Stimulated activated CD4-positive, alpha-beta T cell treated with anti-CD3 and anti-CD28 coated beads, TNF-alpha, amount 100 ng/mL, for 24 hours (primary cell): ENCODE data around the gene ZXDC.

Experiments
- DNase-seq, 3 experiments: peaks; one replicate each; pipeline ENCODE4 v3.0.0-alpha.2; 2020; ENCODE audit warnings: low read depth in 3 of 3

ZXDC gene

DNA sequence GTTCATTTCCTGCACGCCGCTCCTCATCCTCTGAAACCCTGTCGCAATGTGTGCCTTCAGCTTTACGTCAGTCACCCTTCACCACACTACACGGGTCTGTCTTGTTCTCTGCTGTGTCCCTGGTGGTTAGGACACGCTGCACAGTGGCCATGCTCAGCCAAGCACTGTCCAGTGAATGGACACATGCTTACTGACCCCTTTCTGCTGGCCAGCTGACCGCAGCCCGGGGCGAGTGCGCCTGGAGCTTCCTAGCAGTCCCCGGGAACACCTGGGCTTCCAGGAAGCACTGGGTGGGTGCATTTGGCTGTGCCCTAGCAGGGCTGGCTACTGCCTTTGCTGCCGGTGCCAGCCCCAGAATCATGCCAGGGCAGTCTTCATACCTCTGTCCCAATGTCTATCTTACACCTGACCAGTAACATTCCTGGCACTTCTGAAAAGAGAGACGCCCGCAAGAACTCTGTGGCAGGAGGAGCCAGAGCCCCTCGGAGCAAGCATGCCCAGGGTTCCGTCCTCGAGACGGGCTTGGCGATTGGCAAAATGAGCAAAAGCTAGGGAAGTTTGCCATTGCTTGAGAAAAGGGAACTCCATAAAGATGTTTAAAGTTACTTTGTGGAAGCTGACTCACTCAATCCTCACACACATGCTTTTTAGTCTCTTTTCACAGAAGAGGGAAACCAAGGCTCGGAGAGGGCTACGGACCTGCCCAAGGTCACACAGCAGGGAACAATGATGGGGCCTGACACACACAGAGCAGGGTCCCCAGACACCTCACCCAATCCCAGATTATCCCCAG lies 15.7 kb upstream of the ZXDC start:
- no peak for DNase-seq

DNA sequence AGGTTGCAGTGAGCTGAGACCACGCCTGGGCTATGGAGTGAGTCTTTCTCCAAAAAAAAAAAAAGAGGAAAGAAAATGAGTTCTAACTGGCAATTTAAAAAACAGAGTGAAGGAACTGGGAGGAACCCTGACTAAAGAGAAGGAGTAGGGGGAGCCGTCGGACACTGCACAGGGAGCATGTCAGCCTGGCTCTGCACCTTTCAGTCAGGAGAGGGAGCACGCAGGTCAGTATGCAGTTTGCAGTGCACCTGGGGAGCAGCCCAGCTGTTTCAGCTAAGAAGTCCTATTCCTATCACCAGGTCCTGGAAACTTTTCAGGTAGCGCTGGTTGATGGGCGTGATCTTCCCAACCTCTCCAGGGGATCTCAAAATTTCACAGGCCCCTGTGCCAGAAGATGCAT lies 14.9 kb upstream of the ZXDC start:
- DNase-seq = no peak

DNA sequence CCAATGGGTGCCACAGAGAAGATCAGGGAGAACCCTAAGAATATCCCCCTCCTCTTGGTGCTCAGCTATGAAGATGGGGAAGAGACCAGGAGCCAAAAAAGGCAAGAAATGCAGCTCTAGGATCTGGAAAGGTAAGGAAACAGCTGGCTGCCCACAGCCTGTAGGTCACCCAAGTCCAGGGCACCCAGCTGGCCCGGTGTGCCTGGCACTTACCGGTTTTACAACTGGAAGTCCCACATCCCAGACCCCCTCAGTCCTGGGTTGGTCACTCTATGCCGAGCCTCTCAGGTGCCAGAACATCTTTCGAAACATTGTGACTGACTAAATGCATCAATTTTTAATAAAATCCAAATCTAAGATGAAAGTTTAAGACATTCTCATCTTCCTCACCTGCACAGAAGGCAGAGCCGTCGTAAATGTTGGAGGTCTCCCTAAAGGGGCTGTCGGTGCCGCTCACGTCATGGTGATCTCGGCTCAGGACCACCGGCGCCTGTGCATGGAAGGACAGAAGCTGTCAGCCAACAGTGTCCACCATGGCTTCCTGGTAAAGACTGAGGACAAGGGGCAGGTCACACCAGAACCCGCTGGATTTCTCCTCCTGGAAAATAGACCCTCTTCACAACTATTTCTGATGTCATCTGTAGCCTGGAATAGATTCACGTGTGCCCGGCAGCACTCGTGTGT lies 13.3 kb upstream of the ZXDC start:
- DNase-seq = no peak

DNA sequence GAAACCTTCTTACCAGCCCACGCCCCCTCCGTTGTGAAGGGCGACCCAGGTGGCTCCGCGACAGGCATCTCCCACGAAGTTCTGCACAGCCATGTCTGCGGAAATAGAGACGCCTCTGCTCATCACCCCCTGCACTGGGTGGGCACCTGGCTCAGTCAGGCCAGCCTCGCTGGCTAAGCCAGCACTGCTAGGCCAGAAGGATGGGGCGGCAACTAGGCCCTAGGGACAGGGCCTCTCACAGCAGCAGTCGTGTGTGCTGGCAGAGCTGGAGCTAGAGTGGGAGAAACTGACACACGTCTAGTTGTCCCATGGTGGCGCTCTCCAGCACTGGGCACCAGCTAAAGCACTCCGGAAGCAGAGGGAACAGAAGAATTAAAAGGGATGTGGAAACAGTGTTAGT lies 12.5 kb upstream of the ZXDC start:
- DNase-seq = no peak

DNA sequence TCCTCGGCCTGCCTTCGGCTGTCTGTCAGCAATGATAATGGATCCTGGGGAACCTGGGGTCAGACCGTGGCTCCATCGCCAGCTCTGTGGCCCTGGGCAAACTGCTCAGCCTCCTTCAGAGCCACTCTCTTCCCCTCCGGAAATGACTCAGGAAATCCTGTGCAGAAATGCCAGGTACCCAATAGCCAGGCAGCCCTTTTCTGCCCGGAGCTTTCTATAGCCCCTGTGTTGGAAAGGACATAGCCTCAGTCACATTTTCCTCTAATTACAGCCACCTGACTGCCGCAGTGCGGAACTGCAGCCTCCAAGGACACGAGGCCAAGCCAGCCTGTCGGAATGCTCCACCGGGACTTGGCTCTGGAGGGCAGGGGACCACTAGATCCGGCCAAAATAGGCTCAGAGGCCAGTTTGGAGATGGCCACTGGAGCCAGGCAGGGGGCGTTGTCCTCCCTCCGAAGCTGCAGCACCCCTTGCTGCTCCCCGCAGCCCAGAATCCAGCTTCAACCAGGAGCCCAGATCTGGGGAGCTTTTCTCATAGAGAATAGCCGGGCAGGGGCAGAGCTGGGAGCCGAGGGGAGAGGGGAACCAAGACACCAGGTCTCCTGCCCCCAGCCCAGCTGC lies 11.6 kb upstream of the ZXDC start:
- no peak for DNase-seq

DNA sequence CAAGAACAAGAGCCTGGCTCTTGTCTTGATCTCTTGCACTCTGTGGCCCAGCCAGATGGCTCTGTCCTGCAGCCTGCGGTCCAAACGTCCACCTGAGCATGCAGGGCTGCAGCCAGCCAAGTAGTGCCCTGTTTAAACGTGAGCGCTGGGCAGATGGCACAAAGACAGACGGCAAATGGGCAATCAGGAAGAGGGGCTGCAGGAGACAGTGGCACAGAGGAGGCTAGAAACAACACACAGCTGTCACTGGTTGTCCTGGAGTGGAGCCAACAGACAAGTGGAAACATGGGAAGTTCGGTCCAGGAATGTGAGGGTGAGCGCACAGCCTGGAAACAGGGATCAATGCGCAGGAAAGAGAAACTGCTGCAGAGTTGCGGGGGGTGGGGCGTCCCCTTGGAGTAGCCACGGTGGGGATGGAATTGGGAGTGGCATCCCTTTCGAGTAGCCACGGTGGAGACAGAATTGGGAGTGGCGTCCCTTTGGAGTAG lies 10.7 kb upstream of the ZXDC start:
- DNase-seq = no peak

DNA sequence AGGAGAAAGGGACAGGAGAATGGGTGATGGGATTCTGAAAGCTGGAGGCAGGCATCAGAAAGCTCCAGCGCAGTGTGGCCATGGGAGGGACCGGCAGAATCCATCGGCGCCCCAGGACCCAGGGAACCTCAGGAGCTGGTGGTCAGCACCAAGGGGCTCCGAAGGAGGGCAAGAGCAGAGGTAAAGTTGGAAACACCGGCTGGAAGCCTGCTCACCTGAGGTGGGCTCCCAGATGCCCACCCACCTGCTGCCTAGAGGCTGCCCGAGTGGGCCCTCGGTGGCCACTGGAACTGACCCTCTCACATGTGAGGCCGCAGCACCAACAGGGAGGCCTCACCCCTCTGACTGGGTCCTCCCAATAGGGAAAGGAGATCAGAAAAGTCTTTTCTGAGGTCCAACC lies 10.3 kb upstream of the ZXDC start:
- no peak for DNase-seq

DNA sequence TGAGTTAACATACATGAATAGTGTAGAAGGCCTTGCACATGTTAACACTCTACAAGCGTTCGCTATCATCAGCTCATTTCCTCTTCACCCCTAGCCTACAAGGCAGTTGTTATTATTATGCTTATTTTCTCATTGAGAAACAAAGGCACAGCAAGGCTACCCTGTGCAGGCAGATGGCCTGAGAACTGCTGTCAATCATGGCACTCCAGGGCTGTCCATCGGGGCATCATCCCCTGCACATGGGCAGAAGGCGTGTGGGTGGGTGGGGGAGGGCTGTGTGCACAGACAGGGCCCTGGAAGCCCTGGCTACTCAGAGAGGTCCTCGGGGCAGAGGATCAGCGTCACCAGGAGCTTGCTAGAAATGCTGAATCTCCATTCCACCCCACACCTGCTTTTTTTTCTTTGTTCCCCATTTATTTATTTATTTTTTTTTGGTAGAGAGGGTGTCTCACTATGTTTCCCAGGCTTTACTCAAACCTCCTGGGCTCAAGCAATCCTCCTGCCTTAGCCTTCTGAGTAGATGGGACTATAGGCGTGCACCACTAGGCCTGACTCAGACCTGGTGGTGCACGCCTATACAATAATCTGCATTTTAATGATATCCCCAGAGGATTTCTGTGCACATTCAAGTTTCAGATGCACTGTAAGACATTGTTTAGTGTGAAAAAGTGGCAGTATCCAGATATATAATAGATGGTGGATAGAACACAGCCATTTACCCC lies 9.6 kb upstream of the ZXDC start:
- DNase-seq = no peak

DNA sequence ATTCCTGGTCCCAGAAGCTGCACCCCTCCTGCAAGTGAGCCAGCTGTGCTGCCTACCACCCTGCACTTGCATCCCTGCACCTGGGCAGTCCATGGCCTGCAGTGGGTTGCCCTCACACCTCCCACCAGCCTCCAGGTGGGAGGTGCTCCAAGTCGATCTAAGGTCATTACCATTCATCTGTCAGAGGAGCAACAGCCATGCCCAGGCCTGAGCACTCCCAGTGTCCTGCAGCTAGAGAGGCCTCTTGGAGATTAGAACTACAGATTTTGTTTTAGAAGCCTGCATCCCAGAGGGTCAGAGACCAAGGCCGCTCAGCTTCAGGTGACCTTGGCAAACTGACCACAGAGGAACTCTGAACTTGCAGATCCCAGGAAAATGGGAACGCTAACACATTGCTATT lies 9.0 kb upstream of the ZXDC start:
- DNase-seq = no peak

DNA sequence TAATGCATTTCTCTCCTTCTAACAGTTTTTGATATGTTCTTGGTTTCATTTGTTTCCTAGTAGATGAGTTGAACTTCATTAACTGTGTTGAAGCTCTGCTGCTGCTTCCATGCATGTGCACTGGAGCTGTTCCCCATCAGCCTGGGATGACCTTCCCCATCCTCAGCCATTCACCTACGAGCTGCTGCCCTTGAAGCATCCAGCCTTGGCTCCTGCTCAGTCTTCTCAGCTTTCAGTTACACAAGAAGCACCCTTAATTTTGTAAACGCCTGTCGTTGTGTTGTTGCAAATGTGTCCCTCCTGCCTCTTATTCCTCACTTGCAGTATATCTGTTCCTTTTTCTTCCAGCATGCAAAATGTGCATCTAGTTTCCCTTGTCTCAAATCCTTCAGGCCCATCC lies 8.5 kb upstream of the ZXDC start:
- DNase-seq = no peak

DNA sequence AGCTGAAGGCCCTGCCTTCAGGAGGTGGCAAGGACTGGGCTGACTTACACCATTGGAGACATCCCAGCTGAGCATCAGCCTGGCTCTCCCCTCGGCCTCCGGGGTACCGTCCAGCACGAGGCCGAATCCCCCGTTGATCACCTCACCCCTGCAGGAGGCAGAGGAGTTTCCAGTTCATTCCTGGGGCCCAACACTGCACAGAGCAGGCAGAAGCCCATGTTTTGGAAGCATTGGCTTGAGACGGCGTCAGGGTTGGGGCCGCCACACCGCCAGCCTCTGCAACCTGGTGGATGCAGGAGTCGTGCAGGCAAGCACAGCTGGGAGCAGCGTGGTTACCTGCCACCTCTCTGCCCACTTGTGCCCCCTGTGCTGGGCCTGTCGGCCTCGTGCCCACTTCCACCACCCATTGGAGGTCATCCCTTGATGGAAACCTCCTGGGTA lies 7.7 kb upstream of the ZXDC start:
- DNase-seq = no peak

DNA sequence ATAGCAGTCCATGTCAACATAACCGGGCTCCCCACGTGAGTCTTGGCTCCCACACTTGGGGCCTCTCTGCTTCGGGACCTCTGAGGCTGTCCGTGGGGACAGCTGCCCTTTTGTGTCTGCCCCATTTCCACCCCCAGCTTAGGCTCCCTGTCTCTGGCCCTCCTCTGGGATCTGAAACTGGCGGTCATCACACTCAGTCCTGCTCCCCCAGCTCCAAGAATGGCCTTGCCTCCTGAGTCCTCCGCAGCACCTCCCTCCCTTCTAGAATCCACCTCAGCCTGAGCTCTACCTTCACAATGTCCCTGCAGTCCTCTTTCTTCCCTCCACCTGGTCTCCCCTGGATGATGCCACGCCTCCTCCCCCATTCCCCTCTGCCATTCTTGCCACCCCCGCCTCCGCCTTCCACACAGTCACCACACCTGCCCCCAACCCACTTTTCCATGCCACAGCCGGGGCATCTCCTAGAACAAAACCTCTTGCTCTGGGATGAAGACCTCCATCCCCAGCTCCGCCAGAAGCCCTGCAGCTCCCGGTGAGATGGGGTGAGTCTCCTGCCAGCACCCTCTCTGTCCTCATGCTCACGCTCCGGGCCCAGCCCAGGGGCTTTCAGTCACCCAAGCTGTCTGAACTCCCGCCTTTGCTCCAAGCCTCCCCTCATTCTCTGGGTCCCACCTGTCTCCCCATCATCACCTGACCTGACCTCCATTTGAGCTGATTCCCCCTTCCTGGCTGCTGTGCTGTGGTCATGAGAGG lies 7.0 kb upstream of the ZXDC start:
- no peak for DNase-seq

DNA sequence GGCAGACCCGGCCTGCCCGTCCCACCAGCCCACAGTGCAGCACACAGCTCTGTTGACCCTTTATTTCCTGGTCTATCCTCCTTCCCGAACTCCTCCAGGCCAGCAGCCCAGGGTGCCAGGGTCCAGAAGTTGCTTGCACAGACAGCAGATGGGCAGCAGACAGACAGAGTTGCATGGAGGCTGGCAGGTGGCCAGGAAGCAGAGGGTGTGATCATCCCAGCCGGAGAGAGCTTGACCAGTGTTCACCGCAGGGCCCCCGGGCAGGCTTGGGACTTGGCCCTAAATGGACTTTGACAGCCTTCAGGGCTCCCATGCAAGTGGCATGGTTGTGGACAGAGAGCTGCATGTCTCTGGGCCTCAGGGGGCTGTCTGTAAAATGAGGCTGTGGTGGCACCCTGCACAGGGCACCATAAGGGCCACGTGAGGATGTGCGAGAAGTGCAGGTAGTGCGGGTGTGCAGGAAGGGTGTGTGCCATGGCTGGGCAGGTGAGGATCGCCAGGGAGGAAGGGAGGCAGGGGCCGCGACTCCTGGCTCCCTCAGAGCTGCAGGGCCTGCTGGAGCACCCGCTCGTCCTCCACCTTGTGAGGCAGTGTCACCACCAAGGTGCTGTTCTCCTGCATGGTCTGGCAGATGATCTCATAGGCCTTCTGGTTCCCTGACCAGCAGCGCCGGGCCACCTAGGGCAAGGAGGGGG lies 6.3 kb upstream of the ZXDC start:
- DNase-seq = no peak

DNA sequence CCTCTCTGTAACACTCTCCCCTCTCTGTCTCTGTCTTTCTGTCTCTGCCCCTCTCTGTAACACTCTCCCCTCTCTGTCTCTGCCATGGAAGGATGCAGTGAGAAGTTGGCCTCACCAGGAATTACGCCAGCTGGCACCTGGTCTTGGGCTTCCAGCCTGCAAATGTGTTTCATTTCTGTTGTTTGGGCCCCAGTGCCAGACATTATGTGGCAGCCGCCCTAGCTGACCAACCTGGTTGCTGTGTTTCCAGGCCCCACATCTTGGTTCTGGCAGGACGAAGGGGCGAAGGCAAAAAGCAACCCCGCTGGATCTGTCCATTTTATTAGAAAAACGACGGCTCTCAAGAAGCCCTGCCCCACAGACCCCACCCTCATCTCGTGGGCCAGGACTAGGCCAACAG lies 5.2 kb upstream of the ZXDC start:
- DNase-seq = no peak

DNA sequence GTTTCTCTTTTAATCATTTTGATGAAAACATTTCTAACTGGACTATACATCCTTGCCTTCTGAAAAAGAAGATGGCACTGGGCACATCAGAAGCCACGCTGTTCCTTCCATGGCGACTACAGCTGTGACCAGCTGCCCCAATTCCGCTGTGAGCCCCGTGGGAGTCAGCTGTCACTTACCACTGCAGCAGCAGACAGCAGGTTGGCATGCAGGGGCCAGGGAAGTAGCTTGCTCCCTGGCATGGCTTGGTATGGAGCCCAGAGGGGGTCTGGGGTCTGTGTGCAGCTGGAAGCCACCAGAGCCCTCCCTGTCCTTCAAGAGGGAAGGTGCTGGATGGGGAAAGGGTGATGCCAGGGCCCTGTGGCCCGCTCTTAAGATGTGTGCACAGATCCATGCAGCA lies 4.5 kb upstream of the ZXDC start:
- no peak for DNase-seq

DNA sequence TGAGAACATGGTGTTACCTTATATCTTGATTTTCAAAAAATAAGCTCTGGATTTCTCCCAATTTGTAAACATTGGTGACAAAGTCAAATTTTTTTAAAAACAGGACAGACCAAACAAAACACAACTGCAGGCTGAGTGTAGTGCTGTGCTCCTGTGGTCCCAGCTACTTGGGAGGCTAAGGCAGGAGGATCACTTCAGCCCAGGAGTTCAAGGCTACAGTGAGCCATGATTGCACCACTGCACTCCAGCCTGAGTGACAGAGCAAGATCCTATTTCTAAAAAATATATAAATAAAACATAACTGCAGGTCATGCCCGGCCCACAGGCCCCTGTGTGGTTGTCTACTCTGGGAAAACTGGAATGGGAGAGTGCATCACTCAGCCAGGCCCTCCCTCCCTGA lies 4.0 kb upstream of the ZXDC start:
- DNase-seq = no peak

DNA sequence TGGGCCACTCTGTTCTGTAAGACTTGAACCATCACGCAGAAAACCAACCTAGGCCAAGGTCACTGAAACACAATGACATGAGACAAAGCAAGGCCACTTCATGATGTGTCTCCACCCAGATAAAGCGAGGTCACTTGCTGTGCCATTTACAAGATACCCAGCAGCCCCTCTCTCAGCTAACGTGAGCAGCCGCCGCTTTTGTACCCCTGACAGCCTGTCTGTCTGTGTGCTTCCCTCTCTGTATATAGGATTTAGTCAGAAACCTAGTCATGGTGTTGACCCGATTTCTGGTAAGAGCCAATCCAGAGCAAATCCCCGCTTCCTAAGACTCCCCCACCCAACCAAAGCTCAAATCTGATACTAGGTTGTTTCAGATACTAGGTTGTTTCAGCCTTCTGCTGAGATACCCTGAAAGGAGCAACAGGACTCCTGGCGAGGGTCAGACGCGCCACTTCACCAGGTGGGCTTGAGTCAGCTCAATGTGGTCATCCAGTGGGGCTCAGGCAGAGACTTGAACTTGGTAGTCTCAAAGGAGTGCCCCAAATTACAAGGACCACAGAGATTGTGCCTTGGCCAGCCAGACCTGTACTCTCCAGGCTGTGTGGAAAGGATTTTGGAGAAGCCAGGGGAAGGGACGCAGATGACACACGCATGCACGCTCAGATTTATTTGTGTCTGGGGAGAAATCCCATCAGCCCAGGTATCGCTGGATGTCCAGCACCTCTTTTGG lies 3.1 kb upstream of the ZXDC start:
- no peak for DNase-seq

DNA sequence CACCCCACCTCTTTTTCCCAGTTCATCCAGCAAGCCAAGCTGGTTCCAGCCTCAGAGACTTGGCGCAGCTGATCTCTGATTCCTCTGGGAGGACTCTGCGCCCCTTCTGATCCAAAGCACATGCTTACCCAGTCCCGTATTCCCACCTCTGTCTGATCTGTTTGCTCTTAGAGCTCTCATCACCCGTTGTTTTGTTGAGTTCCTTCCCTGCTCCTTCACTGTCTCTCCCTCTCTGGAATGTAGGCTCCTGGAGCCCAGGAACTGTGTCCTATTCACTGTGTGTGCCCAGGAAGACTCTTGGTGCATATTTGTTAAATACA lies 1.3 kb upstream of the ZXDC start:
- no peak for DNase-seq

DNA sequence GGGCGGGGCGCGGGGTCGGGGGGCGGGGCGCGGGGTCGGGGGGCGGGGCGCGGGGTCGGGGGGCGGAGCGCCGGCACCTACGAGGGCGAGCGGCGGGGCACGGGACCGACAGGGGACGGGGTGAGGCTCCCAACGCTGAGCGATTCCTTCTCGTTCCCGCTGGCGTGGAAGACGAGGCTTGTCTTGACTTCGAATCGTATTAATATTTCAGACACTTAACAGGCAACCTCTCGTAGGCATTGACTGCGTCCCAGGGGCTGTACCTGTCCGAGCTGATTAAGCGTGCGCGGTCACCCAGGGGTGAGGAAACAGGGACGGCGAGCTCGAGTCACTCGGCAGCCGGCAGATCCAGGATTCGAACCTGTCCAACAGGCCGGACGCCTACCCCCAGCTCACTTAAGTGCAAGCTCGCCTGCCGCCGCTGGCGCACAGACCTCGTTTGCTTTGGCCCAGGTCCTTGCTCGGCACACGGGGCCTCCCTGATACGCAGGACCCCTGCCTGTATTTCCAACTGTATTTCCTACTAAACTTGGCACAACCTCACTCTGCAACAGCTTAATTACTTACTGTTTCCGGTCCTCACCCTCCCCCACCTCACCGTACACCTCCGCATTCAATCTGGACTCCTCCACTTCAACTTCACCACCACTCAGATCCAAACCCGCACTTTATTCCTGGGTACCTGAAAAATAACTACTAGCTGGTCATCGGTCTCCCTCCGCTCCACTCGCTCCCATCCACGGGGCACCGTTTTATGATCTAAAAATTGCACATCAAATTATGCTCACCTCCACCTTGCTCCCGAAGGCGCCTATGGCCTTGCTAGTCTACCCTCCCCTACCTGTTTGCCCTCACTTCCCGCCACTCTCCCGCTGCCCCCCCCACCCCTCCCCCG lies 722 bp upstream of the ZXDC start:
- DNase-seq = peak in 1 of 3 experiments; percentile 23
